NCI-H446 (cell line): ENCODE results near the gene KAZN.

Experiments used
- DNase-seq, 2 experiments: peaks; one replicate each; lab custom pipeline; 2025; lab: John Stamatoyannopoulos, UW

Gene KAZN

DNA sequence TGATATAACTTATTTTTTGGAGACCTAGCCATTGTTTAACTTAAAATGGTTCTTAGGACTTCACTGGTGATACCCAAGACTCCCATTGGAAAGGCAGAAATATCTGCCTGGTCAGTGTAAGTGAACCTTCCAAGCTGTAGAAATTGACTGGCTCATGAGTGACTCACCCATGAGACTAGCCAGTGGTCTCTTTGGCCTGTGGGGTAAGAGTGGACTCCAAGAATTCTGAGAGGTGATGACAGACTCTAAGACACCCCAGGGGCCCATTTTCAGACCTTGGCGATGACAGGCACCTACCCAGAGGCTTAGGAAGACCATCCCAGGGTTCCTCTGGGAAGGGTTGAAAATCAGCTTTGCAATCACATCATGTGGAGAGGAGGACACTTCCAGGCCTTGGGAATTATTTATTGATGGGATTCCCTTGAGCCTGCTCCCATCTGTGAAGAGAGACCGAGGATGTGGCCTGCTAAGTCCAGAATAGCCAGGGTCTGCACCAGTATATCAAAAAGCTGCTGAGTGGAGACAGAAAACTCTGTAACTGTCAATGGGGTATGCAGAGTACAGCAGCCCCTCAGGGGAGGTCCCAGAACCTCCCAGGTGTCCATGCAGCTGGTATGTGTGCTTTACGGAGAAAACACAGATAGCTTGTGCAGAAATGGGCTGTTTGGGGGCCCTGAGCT is 78.9 kb downstream of the KAZN start:
- no peak for DNase-seq

DNA sequence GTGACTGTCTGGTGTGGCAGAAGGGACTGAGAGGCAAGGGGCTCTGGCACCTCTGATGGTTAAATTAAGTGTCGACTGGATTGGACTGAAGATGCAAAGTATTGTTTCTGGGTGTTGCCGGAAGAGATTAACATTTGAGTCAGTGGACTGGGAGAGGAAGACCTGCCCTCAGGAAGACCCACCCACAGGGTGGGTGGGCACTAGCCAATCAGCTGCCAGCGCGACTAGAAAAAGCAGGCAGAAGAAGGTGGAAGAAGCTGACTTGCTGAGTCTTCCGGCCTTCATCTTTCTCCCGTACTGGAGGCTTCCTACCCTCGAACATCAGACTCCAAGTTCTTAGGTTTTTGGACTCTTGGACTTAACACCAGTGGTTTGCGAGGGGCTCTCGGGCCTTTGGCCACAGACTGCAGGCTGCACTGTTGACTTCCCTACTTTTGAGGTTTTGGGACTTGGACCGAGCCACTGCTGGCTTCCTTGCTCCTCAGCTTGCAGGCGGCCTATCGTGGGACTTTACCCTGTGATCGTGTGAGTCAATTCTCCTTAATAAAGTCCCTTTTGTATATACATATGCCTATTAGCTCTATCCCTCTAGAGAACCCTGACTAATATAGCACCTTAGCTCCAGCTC is 79.6 kb downstream of the KAZN start:
- no peak for DNase-seq

DNA sequence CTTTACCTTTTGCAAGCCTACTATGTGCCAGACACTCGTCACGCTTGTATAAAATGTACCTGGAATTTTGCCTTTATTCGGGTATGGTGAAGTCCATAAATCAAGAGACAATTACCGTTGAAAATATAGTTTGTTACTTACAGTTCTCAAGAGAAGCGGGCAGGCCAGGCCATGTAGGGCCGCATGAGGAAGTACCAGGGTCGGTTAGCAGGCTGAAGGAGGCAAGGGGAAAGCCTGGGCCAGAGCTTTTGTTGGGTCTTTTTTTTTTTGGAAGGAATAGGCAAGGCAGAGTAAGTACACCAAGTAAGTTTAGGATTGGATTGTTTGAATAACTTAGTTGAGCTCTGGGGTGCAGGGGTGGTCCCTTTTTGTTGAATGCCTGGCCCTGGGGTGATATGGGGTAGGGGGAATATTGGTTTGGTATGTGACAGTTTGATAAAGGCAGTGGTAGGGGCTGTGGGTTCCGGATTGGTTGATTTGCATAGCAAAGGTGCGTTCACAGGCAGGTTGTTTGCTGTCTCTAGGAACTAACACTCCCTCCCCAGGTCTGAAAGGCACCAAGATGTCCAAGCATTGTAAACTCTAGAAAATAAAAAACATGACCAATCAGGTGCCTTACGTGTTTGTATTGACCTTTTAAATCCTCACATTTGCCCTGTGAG is 80.7 kb downstream of the KAZN start:
- no peak for DNase-seq

DNA sequence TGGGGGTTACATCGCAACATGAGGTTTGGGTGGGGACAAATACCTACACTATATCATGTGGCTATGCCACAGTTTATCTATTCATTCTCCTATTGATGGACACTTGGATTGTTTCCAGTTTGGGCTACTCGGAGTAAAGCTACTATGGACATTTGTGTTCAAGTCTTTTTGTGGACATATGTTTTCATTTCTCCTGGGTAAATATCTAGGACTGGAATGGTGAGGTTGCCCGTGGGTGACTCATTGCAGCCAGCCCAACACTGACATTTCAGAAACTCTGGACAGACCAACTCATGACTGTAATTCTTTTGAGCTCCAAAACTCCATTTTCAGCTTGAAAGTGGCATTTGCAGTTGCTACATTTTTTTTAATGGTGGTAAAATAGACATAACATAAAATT is 82.7 kb downstream of the KAZN start:
- no peak for DNase-seq

DNA sequence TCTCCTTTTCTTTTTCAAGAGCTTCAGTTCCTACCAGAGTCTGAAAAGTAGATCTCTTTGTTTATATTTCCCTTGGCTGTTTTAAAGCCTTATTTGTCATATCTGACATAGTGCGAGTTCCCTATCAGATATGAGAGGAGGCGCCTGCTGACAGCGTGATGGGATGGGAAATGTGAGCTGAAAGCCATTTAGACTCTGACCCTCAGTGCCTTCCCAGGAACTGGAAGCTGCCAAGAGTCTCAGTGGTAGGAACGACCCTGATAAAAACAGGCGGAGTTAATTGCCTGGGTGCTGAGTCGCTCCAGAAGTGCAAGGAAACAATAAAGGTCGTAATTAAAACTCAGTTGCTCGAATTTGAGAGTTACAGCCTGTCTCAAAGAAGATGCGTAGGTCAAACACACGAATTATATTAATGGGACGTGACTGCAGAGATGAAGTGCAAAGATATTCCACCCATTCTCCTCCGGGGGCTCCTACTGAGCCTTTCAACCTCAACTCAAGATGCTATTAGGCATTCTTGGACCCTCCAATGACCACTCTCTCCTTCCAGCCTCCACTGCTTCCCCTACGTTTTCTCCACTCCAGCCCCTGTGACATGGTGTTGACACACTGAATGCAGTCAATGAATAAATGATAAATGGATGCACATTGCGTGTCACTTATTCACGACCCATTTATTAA is 84.6 kb downstream of the KAZN start:
- DNase-seq = no peak

DNA sequence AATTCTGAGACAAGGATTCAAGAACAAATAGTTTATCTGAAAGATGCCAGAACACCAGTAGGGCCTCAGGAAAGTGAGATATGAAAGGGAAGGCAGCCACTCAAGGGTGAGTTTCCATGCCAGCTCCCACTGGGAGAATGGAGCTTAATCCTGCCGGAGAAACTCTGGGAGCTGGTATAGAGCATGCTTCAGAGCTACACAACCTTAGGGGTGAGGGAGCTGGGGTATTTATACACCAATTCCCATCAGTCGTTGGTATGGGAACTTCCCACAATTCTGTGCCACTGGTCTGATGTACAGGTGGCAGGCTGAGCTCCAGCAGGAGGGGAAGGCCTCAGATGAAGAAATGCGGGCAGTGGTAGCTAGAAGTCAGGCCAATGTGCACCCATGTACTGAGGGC is 86.6 kb downstream of the KAZN start:
- DNase-seq = no peak

DNA sequence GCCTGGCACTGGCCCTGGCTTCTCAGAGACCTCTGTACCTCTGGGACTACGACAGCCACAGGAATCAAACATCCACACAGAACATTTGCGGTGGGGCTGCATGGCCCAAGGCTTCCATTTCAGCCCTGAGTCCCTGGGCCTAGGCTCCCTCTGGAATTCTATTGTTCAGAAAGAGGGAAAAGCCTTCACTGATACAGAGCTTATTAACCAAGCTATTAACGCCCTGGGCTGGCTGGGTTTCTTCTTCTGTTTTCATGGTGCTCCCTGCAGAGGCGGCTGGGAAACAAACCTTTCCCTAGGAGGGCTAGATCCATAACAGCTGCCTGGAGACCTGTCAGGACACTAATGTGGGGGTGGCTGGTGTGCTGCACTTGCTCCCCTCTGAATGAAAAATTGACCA is 88.2 kb downstream of the KAZN start:
- no peak for DNase-seq

DNA sequence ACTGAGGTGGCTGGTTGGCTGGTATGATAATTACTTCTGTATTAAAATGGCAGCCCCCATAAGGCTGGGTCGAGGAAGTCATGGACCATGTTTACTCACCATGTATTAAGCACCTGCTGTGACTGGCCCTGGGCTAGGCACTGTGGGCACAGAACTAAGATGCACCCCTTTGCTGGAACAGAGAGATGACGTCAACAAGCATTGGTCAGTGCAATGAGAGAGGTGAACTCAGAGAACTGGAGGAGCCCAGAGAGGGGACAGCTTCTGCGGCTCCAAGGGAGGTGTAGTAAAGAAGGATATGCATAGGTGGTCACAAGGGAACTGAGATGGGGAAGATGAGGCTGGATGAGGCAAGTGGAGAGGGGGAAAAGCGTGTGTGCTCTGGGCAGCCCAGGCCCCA is 88.7 kb downstream of the KAZN start:
- DNase-seq = no peak

DNA sequence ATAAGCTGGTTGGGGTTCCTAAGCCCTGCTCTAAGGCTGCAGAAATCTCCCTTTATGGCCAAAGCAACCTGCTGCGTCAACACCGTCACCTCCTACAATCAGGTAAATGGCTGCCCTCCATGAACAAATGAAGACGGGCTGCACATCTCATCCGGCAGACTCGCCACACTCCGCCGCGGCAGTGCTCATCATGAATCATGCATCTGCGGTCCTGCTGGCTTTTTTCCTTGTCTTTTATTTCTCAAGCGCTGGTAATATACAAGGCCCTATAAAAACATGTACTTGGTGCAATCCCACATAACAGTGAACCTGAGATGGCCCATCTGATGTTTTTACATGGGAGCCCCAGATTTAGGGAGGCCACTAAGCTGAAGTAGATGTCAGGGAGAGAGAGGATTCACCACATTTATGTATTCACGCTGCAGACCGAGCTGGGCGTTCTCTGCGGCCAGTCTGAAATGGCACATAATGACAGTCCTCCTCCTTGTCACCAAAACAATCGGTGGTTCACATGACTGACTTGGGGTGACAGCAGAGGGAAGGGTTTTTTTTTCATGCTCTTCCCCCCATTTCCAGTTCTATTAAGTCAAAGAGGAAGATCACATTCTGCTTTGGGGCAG is 91.6 kb downstream of the KAZN start:
- DNase-seq = no peak

DNA sequence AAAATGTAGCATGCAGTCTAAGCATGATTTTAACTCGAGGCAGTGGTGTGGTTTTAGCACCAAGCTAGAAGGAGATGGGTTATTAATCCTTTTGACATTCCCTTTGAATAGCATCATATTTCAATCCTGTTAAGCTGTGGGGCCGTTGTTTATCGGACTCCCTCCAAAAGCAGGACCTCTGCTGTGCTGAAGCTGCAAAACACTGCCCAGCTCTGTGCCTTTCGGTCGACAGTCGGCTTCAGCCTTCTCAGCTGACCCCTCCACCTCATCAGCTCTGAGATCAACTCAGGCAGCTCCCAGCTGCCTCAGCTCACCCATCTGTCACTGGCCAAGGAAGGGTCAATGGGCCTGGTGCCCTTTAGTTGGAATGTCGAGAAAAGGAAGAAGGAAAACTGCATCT is 95.5 kb downstream of the KAZN start:
- no peak for DNase-seq

DNA sequence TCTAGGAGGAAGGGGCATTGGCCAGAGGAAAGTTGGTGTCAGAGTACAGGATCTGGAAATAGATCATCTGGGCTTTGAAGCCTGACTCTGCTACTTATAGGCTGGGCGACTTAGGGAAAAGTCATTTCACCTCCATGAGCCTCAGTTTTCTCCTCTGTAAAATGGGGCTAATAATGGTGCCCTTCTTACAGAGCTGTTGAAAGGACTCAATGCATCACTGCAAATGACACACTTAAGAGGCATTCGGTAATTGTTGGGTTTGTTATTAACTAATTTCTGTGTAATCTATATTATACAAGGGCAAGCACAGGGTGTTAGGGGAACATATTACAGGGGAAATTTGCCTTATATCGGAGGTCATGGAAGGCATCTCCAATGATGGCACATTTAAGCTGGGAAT is 96.1 kb downstream of the KAZN start:
- no peak for DNase-seq

DNA sequence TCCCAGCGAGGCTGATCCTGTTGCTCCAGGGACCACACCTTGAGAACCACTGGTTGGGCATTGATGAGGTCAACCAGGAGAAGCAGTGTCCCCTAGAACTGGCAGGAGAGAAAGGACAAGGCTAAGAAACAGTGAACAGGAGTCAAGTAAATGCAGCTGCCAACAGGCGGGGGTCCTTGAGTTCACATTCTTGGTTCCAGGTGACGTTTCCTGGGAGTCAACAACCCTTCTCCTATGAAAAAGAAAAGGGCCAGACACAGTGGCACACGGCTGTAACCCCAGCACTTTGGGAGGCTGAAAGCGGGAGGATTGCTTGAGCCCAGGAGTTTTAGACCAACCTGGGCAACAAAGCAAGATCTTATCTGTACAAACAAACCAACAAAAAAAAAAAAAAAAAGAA is 98.3 kb downstream of the KAZN start:
- DNase-seq = no peak

DNA sequence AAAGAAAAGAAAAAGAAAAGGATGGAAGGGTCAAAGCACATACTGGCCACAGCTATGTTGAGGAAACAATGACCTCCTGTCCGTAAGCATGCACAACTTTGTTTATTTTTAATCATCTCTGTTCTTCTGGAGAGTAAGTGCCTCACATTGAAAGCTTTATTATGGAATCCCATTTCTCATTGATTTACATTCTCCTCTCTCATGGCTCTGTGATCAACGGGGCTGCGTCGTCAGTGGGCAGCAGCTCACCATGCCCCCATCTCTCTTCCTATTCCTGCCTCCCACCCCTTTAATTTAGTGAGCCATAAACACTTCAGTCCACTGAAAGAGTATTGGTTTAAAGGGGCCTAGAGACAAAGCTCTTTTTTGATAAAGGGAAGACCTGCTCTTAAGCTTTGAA is 98.9 kb downstream of the KAZN start:
- DNase-seq = no peak

DNA sequence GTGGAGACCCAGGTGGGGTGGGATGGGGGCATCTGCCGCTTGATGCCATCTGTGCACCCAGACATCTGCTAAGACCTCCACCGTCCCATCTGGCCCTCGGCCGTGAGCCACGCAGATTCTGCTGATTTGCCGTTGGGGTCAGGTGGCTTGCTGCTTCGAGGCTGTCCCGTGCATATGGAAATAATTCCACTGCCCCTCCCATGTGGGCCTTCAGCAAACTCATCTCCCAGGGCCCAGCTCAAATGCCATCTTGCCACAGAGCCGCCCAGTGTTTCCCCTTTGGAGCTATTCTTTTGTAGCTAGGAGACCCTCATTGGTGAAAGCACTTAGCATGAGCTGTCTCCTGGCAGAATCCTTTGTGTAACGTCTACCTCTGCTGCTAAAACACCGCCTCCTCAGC is 99.8 kb downstream of the KAZN start:
- no peak for DNase-seq

DNA sequence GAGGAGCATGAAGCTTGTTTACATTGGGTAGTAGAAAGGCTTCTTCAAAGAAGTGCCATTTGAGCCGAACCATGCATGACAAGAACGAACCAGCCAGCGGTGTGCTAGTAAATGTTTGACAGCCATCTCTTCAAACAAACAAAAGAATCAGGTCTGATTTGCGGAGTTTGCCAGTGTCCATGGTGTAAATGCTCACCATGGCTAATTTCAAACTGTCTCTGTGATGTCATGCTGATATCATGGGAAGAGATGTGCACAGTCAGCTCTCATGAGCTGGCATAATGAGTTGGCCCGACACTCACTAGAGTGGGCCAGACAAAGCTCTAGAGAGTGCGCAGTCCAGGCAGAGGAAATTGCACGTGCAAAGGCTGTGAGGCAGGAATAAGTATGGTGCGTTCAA is 101.1 kb downstream of the KAZN start:
- DNase-seq = no peak

DNA sequence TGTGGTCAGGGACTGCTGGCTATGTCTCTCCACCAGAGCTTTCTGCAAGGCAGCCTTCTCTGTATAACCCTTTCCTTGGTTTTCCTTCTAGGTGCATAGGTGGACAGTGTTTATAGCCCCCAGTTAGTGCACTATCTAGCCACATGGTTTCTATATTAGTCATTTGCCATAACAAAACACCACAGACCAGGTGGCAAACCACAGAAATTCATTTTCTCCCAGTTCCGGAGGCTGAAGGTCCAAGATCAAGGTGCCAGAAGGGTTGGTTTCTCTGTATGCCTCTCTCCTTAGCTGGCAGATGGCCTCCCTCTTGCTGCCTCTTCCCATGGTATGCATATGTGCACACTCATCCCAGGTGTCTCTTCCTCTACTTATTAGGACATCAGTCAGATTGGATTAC is 106.4 kb downstream of the KAZN start:
- DNase-seq = no peak

DNA sequence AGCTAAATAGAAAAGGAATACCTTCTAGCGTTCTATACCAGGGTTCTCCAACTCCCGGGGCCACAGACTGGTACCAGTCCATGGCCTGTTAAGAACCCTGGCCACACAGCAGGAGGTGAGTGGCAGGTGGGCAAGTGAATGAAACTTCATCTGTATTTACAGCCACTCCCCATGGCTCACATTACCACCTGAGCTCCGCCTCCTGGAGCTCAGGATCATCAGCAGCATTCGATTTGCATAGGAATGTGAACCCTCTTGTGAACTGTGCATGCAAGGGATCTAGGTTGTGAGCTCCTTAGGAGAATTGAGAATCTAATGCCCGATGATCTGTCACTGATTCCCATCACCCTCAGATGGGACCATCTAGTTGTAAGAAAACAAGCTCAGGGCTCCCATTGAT is 107.3 kb downstream of the KAZN start:
- DNase-seq = no peak

DNA sequence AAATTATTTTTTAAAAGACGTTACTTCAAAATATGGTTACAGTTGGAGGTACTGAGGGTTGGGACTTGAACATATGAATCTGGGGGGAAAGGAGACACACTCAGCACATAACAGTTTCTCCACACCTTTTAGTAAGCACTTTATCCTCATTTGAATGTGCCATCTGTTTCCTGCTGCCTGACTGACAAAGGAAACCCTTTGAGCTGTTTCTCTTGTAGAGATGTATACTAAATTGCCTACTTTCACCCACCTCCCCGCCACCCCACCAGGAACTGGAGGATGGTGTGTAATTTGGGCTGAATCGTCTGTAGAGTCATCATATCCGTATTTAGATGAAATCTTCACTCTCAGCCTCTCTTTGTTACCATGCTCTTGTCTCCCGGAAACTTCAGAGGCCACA is 108.1 kb downstream of the KAZN start:
- no peak for DNase-seq

DNA sequence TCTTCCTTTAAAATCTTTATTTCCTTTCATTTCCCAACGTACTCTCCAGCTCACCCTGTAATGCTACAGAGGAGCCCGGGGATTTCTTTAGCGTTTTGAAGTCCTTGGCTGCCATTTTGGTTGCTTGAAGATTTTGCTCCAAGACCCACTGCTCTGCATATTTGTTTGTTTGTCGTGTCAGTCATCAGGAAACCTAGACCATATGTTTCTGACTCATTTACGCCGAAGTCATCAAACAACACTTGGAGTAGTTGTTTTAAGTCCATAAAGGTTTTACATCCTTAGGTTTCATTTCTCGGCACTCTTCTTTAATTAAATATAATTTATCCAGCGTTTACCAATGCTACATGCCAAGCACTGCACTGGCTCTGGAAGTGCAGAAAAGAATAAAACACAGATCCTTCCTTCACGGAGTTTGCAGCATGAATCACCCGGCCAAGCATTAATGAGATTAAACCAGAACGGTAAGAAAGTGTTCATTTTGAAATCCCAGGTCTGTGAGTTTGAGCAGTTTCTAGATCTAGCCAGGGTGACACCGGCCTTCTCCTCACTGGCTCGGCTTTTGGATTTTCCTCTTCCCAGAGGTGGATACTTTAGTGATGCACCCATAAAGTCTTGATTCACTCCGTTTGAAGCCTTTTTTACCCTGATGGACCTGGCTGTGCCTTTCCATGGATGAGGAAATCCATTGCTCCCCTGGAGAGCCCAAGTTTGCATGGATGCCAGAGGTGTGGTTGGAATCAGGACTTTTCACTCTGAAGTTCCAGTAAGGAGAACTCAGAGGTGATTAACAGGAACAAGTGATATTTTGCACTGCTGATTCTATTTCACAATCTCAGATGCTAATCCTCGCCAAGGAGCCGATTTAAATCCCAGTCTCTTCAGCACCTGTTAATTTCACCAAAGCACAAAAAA is 109.3 kb downstream of the KAZN start:
- no peak for DNase-seq

DNA sequence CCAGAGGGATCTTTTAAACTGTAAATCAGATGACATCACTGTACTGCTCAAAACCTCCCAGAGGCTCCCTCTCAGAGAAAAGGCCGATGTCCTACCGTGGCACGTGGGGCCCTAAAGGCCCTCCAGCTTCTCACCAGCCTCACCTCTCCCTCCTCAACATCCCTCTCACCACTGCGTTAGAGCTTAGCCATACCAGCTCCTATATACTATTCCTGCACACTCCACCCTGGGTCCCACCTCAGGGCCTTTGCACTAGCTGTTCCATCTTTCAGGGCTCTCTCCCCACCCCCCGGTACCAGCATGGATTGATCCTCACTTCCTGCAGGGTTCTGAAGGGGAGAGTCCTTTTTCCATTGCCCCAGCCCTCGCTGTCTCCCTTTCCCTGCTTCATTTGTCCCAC is 111.8 kb downstream of the KAZN start:
- DNase-seq = no peak

DNA sequence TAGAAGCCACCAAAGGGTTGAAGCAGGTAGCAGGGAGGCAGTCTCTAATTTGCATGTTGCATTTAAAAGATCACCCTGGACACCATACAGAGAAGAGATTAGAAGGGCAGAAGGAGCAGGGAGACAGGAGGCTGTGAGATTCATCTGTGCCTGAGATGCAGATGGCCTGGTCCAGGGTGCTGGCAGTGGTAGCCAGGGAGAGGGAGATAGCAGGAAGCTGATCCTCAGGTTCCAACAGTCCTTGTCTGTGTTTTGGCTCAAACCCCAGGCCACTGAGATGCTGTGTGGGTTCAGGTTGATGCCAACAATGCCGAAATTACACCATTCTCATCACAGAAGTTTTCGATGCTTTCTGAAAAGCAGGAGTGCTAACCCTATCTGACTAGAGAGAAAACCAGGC is 113.7 kb downstream of the KAZN start:
- DNase-seq = no peak

DNA sequence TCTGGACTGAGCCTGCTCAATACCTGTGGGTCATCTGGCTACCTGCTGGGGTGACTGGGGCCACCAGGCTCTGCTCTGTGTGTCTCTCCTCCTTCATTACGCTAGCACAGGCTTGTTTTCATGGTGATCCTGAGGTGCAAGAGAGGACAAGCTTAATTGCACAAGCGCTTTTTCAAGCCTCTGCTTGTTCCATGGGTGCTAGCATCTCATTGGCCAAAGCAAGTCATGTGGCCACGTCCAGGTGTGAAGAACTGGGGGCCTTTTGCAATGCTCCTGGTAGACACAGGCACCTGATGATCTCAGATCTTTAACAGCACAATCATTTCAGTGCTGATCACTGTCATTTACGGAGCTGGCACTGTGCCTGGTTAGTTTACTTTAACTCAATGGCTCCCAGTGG is 114.6 kb downstream of the KAZN start:
- DNase-seq = no peak
